Measurements from ENCODE around the gene SLC17A9. TPM values are rescaled to one million over a fixed set of nuclear protein-coding genes. Genes with fewer than 3 reads are reported as not detected.

SLC17A9 gene
- total and polyA plus RNA-seq, 10 of the 15 experiments (the other 5 are each of a cell fraction or from before 2014, with no cell fraction given), result 0.72 to 74.1 (median 29.4) TPM

GRCh38 chr20:63014710-63015109, 62.2 kb downstream of the SLC17A9 start (continued):
- no peak for TF ChIP-seq CEBPB (IDR thresholded peaks at IDR 0.05; ENCODE audit: borderline replicate concordance in 1 of 2, low read depth in 2 of 2, low read length in 2 of 2)

GRCh38 chr20:63015147-63015661, 62.7 kb downstream of the SLC17A9 start:
- ATAC-seq (no peak), FAIRE-seq (no peak), DNase-seq (ENCODE audit: low read depth, low spot score) (no peak)
- Histone ChIP-seq H3K27me3 (replicated peaks in 1 of 2; ENCODE audit: control insufficient read depth in 2 of 2, insufficient read depth in 2 of 2, low read length in 1 of 2) (no peaks in the 10 kb centered on the region), H3K27ac (ENCODE audit: control insufficient read depth, insufficient read depth) (peak overlapping the region; percentile 24; the same call in 1 of the 2 replicates), H3K36me3 (ENCODE audit: control insufficient read depth in 2 of 2, insufficient read depth in 2 of 2, low read length in 1 of 2) (no peaks in the 10 kb centered on the region; a peak in 1 of 4 replicates), H3K79me2 (ENCODE audit: control insufficient read depth, insufficient read depth, low read length) (peaks cover 46% of the 10 kb centered on the region), H3K9ac (ENCODE audit: control insufficient read depth, insufficient read depth, low read length) (0 out of 2 replicates have a peak overlapping the region, but pooled peaks have one; percentile 7), H3K9me3 (replicated peaks; ENCODE audit: control insufficient read depth, insufficient read depth, low read length) (peaks cover 3% of the 10 kb centered on the region), H3K4me2 (ENCODE audit: control insufficient read depth, insufficient read depth) (peak overlapping the region; percentile 54), H3K4me3 (0 out of 2 replicates have a peak overlapping the region, but pooled peaks have one; percentile 52), H2AFZ (ENCODE audit: control insufficient read depth, low read depth, low read length) (no peak overlapping the region), H3K4me1 (ENCODE audit: control insufficient read depth, insufficient read depth, low read length) (peaks cover 30% of the 10 kb centered on the region), H4K20me1 (ENCODE audit: control insufficient read depth, insufficient read depth) (no peaks in the 10 kb centered on the region)
- POLR2A ChIA-PET, result interaction anchor here (0.8 to 1.8 kb wide), 3 partner anchors 10 to 37 kb away, joined by 4 to 10 read pairs (median 6); no protein-coding TSS in a partner anchor
- WGBS (ENCODE audit: insufficient coverage, insufficient replicate concordance, low lambda C conversion rate, missing lambda C conversion rate), result 76% methylated on average over 15 of the region's 15 CpGs
- in situ Hi-C loops (cut with MboI) (no loop called here), intact Hi-C loops (cut with micrococcal nuclease; ENCODE audit: unreplicated experiment) (no loop called here)
- CTCF ChIA-PET, result interaction anchor here (1.1 to 1.5 kb wide), 3 partner anchors 10 to 200 kb away, joined by 3 to 5 read pairs (median 3); partner anchors contain the start of gene YTHDF1
- RAD21 ChIA-PET (ENCODE audit: unreplicated experiment), result interaction anchor here (1.4 kb wide), 1 partner anchor 61 kb away, joined by 5 read pairs; no protein-coding TSS in a partner anchor
- TF ChIP-seq TCF7 (IDR thresholded peaks at IDR 0.05; ENCODE audit: borderline replicate concordance) (no peak), POLR2A (IDR thresholded peaks at IDR 0.05; ENCODE audit: low read depth, low read length) (peak; percentile 30), PML (IDR thresholded peaks at IDR 0.05; ENCODE audit: low read length) (no peak), POU2F2 (IDR thresholded peaks at IDR 0.05; ENCODE audit: borderline replicate concordance, low read depth, low read length) (no peak), SREBF1 (IDR thresholded peaks at IDR 0.05; ENCODE audit: low read length) (no peak), ZNF274 (IDR thresholded peaks at IDR 0.05; ENCODE audit: insufficient read depth, insufficient read length) (no peak)
- BruUV-seq (replicated peaks), result no TSS peak
- SMC1A ChIA-PET (ENCODE audit: uncharacterized antibody, unreplicated experiment), result interaction anchor here (0.7 to 3.0 kb wide), 4 partner anchors 10 to 190 kb away, joined by 3 to 11 read pairs (median 4); no protein-coding TSS in a partner anchor
